Activated CD4-positive, alpha-beta T cell treated with anti-CD3 and anti-CD28 coated beads for 4 hours (primary cell): ENCODE measurements around the gene CFAP20DC.
"Not testable (repeated sequence)": the region's sequence is repeated elsewhere in the genome, so short reads cannot be mapped to it uniquely, and the experiment has no call there.

Experiments
- DNase-seq, 2 donors: peaks; one replicate each; pipeline ENCODE4 v3.0.0-alpha.2; 2020

The CFAP20DC gene

DNA sequence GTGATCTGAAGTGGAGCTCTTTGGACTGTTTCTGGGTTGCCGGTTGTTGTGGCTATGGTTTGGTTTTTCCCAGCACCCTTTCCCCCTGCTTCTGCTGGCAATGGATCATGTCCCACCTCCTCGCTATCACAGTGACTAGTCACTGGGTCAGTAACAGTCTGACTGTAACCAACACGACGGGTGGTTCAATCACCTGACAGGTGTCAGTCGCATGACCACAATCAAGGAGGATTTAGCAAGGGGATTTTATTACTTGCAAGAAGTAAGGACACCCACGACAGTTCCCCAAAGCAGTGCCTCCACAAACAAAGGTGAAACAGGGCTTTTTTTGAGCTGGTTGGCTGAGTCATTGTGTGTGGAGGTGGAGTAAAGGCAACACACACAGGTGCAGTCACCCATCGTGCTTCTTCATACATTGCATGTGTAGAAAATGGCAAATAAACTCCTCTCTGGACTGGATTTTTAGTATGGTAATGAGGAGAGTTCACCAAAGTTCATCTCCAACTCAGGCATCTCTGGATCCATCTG, 324.4 kb downstream of the CFAP20DC start:
- DNase-seq, result no peak

GRCh38 chr3:58724336-58724735, 325.5 kb downstream of the CFAP20DC start:
- no peak for DNase-seq

DNA sequence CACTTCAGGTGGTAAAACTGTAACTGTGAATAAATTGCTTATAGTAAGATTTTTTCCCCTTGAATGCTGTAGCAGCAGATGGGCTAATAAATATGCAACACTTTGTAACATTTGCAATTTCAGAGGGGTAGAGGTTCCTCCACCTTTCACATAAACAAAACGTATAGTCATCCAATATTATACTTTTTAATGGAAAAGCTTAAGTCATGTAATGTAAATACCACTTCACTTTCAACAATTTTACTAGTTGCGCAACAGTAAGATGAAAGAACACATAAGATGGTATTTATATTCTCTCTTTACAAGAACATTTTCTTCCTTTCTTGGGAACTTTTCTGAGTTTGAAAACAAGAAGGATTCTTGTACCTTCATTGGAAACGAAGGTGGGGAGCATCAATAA, 326.7 kb downstream of the CFAP20DC start:
- DNase-seq, result no peak

- DNase-seq, result no peak
These were observed 327.3 kb downstream of the CFAP20DC start for GRCh38 chr3:58722561-58722960.

- no peak for DNase-seq
These were observed 329.3 kb downstream of the CFAP20DC start for GRCh38 chr3:58720526-58720925.

DNA sequence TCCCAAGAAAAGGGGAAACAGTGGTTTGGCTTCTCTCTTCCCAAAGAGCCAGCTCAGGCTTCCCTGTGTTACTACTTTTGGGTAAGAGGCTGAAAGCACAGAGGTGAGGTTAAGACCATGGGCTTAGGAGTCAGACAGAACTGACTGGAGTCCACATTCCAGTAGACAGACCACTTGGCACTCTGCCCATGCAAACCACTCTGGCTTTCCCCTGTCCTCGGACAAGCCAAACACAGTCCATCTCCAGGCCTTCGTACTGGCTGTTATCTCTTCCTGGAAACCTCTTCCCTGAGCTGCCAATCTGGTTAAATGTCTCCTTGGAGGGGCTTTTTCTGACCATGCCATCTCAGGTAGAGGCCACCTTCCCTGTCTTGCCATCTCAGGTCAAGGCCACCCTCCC, 330.1 kb downstream of the CFAP20DC start:
- DNase-seq, result no peak

GRCh38 chr3:58713715-58714401, 336.0 kb downstream of the CFAP20DC start:
- no peak for DNase-seq

- no peak for DNase-seq
These were observed 338.0 kb downstream of the CFAP20DC start for GRCh38 chr3:58711871-58712270.

DNA sequence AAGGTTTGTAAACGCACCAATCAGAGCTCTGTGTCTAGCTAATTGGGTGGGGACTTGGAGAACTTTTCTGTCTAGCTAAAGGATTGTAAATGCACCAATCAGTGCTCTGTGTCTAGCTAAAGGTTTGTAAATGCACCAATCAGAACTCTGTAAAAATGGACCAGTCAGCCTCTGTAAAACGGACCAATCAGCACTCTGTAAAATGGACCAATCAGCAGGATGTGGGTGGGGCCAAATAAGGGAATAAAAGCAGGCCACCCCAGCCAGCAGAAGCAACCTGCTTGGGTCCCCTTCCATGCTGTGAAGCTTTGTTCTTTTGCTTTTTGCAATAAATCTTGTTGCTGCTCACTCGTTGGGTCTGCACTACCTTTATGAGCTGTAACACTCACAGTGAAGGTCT, 340.8 kb downstream of the CFAP20DC start:
- not testable (repeated sequence) for DNase-seq

- no peak for DNase-seq
These were observed 341.6 kb downstream of the CFAP20DC start for GRCh38 chr3:58708116-58708791.

DNA sequence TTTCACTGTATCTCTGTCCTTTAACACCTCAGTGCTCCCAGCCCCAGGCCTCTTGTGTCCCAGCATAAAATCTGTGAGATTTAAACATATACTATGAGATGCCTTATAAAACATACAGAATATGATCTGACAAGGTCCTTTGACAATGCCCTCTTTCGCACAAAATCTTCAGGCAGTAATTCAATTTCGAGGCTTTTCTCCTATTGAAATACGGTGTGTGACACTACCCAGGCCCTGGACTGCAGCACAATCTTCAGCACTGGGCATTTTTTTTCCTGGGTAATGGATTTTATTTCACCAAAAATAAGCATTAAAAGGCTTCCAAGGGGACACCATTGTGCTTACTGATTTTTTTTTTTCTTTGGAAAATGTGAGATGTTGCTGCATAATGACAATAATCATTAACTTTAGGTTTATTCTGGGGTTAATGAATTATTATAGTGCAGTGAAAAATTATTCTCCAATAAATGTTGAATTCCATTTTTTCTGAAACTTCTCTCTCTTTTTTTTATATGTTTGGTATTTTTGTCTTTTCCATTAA, 342.4 kb downstream of the CFAP20DC start:
- DNase-seq, result no peak

DNA sequence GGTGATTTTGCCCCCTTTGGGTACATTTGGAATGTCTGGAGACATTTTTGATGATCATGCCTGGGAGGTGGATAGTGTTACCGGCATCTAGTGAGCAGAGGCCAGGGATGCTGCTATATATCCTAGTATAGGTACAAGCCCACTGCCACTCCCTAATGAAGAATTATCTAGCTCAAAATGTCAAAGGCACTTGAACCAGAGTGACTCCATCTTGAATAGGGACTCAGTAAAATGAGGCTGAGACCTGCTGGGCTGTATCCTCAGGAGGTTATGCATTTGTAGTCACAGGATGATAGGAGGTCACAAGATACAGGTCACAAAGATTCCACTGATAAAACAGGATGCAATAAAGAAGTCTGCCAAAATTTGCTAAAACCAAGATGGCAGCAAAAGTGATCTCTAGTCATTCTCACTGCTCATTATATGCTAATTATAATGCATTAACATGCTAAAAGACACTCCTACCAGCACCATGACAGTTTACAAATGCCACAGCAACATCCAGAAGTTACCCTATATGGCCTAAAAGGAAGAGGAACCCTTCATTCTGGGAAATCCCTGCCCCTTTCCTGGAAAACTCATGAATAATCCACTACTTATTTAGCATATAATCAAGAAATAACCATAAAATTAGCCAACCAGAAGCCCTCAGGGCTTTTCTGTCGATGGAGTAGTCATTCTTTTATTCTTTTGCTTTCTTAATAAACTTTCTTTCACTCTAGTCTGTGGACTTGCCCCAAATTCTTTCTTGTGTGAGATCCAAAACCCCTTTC, 343.2 kb downstream of the CFAP20DC start:
- no peak for DNase-seq

- DNase-seq, result no peak
These were observed 345.1 kb downstream of the CFAP20DC start for GRCh38 chr3:58704745-58705144.

- not testable (repeated sequence) for DNase-seq
These were observed 345.5 kb downstream of the CFAP20DC start for GRCh38 chr3:58704304-58704703.

GRCh38 chr3:58698246-58698645, 351.6 kb downstream of the CFAP20DC start:
- DNase-seq, result no peak

DNA sequence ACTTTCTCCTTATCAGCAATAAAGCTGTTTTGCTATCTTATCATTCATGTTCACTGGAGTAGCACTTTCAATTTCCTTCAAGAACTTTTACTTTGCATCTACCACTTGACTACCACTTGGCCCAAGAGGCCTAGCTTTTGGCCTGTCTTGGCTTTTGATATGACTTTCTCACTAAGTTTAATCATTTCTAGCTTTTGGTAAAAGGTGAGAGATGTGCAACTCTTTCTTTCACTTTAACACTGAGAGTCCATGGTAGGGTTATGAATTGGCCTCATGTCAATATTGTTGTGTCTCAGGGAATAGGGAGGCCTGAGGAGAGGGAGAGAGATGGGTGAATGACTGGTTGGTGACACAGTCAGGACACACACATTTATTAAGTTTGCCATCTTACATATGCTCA, 352.3 kb downstream of the CFAP20DC start:
- no peak for DNase-seq

DNA sequence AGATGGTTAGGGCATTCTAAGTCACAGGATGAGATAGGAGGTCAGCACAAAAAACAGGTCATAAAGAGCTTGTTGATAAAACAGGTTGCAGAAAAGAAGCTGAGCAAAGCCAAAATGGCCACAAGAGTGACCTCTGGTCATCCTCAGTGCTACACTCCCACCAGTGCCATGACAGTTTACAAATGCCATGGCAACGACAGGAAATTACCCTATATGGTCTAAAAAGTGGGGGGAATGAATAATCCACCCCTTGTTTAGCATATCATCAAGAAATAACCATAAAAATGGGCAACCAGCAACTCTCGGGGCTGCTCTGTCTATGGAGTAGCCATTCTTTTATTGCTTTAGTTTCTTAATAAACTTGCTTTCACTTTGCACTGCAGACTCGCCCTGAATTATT, 353.0 kb downstream of the CFAP20DC start:
- DNase-seq, result not testable (repeated sequence)

GRCh38 chr3:58696093-58696492, 353.7 kb downstream of the CFAP20DC start:
- no peak for DNase-seq

DNA sequence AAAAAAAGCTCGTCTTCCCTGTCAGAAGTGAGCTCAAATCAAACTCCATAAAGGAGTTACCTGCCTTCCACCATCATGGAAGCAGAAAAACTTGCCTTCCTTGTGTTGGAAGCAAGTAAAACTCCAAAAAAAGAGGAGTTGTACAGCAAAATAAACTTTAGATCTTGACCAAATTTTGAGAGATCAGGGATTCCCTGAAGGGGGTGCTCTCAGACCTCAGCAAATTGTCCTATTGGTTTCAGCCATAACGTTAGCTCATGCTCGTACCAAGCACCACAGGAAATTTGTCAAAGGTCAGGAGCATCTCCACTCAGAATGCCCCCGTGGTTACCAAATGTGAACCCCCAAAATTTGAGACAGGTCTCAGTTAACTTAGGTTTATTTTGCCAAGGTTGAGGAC, 354.5 kb downstream of the CFAP20DC start:
- not testable (repeated sequence) for DNase-seq

- DNase-seq, result no peak
These were observed 355.6 kb downstream of the CFAP20DC start for GRCh38 chr3:58693940-58694850.

DNA sequence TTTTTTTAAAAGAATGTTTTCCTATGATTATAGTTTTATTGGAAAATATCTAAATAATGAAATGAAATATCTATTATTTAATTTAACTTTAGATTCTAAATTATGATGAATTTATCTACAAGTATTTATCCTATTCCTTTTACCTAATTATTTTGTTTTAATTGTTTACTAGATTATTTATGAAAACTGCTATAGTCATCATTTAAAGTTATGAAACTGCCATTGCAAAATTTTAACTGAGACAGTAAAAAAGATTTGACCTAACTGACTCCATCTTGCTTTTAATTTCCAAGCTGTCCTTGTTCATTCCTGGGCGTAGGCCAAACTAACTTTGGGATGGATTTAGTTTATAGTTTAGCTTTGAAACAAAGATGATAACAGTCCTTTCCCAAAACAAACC, 357.3 kb downstream of the CFAP20DC start:
- DNase-seq, result no peak
